Hematopoietic multipotent progenitor cell treated with erythropoietin and hydrocortisone succinate and interleukin-3 and kit ligand, for 4 days (in vitro differentiated cells): ENCODE results near the gene ATMIN.

ENCODE experiments used
- DNase-seq: peaks from one replicate; pipeline ENCODE4 v3.0.0-alpha.2; 2015

The ATMIN gene

GRCh38 chr16:81035398-81035974, at the start of gene ATMIN:
TSS of gene ATMIN (plus strand) at chr16:81035842. CDS start at chr16:81035871, 29 bp downstream.
- peak; percentile 94 for DNase-seq

- DNase-seq: peak; percentile 29
These were observed 49.1 kb upstream of the ATMIN start for GRCh38 chr16:80986557-80986956.

- DNase-seq: no peak
These were observed 46.9 kb upstream of the ATMIN start for GRCh38 chr16:80988756-80989155.

- DNase-seq: no peak
These were observed 45.8 kb upstream of the ATMIN start for GRCh38 chr16:80989801-80990200.

- DNase-seq: no peak
These were observed 45.1 kb upstream of the ATMIN start for GRCh38 chr16:80990577-80990976.

- DNase-seq: no peak
These were observed 44.7 kb upstream of the ATMIN start for GRCh38 chr16:80990978-80991377.

- DNase-seq: no peak
These were observed 43.7 kb upstream of the ATMIN start for GRCh38 chr16:80991792-80992430.

- DNase-seq: no peak
These were observed 42.9 kb upstream of the ATMIN start for GRCh38 chr16:80992676-80993293.

- DNase-seq: peak; percentile 46
These were observed 42.3 kb upstream of the ATMIN start for GRCh38 chr16:80993307-80993706.

GRCh38 chr16:80993834-80994233, 41.8 kb upstream of the ATMIN start:
- no peak for DNase-seq

- DNase-seq: no peak
These were observed 41.2 kb upstream of the ATMIN start for GRCh38 chr16:80994451-80994850.

- DNase-seq: no peak
These were observed 38.9 kb upstream of the ATMIN start for GRCh38 chr16:80996688-80997138.

GRCh38 chr16:80997139-80997798, 38.4 kb upstream of the ATMIN start:
- DNase-seq: peak; percentile 57

- no peak for DNase-seq
These were observed 37.5 kb upstream of the ATMIN start for GRCh38 chr16:80997964-80998620.

- DNase-seq: no peak
These were observed 34.8 kb upstream of the ATMIN start for GRCh38 chr16:81000873-81001272.

- no peak for DNase-seq
These were observed 34.3 kb upstream of the ATMIN start for GRCh38 chr16:81001330-81001729.

GRCh38 chr16:81003064-81003463, 32.6 kb upstream of the ATMIN start:
- DNase-seq: no peak

- DNase-seq: no peak
These were observed 31.8 kb upstream of the ATMIN start for GRCh38 chr16:81003610-81004460.

GRCh38 chr16:81004646-81005353, 30.8 kb upstream of the ATMIN start:
- DNase-seq: peak; percentile 89

- DNase-seq: peak; percentile 22
These were observed 30.0 kb upstream of the ATMIN start for GRCh38 chr16:81005610-81006161.

- peak; percentile 85 for DNase-seq
These were observed 29.3 kb upstream of the ATMIN start for GRCh38 chr16:81006211-81006812.
